Body of pancreas (tissue), 4 donors: Measurements from ENCODE around the gene EMP2.

Source experiments
- CTCF ChIP-seq, 7 experiments: fragments of 450-650 bp in 4 of 7; fragments of 200-600 bp in 3 of 7; sonication (generic) in 3 of 7; IDR thresholded peaks; one replicate each; pipeline ENCODE4 v1.5.1; 2016 to 2019; ENCODE audit warnings: antibody characterized with exemption in 7 of 7
- POLR2A ChIP-seq, 3 donors: fragments of 450-650 bp; IDR thresholded peaks; one replicate each; pipeline ENCODE4 v1.6.1; 2016; ENCODE audit warnings: antibody characterized with exemption in 3 of 3, mild to moderate bottlenecking in 2 of 3

DNA sequence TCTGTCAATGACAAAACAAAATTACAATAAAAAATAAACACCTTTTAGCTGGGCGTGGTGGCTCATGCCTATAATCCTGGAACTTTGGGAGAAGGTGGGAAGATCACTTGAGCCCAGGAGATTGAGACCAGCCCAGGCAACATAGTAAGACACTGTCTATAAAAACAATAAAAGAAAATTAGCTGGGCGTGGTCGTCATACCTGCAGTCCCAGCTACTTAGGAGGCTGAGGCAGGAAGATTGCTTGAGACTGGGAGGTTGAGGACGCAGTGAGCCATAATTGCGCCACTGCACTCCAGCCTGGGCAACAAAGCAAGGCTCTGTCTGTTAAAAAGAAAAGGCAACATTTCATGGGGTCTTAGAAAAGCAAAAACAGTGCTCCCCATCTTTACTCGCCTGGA, 32.7 kb downstream of the EMP2 start:
- TF ChIP-seq POLR2A (IDR thresholded peaks at IDR 0.05) (no peak), CTCF (IDR thresholded peaks at IDR 0.05) (no peak)
